GM20000 (cell line): ENCODE measurements around the gene TAF10.

Source experiments
- DNase-seq: peaks from one replicate; pipeline ENCODE4 v3.0.0; 2012; ENCODE audit warnings: low spot score
- CTCF ChIP-seq: IDR thresholded peaks from 2 replicates; pipeline ENCODE4 v1.5.1; 2012; ENCODE audit warnings: mild to moderate bottlenecking, control low read depth; ENCODE audit errors: extremely low read depth, missing control alignments

Gene TAF10

GRCh38 chr11:6616596-6617250 is 4.7 kb upstream of the TAF10 start:
- TF ChIP-seq CTCF = no peak
- no peak for DNase-seq

DNA sequence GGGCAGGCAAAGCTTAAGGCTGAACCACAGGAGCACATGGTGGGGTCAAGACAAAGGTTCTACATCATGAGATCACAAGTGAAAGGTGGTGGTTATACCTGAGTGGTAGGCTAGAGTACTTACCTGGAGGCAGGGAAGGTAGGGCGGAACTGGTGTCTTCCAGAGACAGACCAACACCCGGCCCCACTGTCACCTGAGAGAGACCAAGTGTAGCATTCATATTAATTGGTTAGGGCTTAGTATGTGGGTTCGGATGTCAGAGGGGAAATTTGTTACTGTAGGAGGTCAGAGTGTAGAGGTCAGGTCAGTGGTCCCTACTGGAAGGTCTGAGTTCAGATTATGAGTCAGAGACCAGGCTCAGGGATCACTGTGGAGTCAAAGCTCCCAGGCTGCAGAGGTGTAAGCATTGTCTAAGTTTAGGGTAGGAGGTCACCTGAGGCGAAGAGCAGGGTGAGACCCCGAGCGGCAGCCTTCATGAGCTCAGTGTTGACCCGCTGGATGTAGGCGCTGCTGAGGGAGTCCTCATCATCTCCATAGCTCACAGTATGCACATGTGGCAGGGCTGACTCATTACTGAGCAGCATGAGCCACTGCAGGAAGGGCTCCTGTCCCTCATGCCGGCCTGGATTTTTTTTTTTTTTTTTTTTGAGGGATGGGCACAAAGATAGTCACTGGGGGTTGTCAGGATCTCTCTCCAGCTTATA is 4.0 kb upstream of the TAF10 start:
- no peak for DNase-seq

GRCh38 chr11:6615046-6615445 is 3.0 kb upstream of the TAF10 start:
- DNase-seq = no peak
- no peak for TF ChIP-seq CTCF

More for the DNA sequence above, 4.0 kb upstream of the TAF10 start:
- no peak for TF ChIP-seq CTCF

DNA sequence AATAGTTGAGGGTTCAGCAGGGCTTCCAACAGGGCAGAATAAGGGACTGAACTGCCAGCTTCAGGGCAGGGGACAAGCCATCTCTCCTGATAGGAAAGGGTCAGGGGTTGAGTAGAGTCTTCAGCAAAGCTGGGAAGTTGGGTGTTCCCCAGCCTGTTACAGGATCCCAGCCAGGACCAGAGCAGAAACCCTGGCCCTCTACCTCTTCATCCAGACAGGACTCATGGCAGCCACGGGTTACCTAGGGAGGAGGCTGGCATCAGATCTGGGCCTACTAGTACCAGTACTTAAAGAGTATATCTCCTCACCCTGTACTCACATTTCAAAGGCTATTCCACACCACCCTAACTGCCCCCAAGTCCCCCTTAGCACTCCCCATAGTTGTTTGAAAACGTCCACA is 2.4 kb upstream of the TAF10 start:
- TF ChIP-seq CTCF = no peak

DNA sequence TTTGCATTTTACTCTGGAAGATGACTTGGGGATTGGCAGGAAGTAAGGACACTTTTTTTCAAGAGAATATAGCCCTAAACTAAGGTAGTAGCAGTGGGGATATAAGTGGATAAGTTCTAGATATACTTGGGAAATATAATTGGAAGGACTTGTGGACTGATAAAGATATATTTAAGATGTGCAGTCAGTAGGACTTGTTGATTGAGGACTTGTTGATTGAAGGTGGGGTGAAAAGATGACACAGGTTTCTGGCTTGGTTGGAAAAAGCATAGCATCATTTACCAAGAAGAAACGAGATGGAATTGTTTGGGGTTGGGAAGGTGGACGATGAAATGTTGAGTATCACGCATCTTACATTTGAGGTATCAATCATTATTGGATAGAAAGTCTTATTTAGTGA is 1.5 kb upstream of the TAF10 start:
- DNase-seq = no peak
- TF ChIP-seq CTCF = no peak

More for the DNA sequence above, 2.4 kb upstream of the TAF10 start:
- no peak for DNase-seq

GRCh38 chr11:6611963-6612212 is 128 bp downstream of the TAF10 start:
- no peak for DNase-seq
- no peak for TF ChIP-seq CTCF

DNA sequence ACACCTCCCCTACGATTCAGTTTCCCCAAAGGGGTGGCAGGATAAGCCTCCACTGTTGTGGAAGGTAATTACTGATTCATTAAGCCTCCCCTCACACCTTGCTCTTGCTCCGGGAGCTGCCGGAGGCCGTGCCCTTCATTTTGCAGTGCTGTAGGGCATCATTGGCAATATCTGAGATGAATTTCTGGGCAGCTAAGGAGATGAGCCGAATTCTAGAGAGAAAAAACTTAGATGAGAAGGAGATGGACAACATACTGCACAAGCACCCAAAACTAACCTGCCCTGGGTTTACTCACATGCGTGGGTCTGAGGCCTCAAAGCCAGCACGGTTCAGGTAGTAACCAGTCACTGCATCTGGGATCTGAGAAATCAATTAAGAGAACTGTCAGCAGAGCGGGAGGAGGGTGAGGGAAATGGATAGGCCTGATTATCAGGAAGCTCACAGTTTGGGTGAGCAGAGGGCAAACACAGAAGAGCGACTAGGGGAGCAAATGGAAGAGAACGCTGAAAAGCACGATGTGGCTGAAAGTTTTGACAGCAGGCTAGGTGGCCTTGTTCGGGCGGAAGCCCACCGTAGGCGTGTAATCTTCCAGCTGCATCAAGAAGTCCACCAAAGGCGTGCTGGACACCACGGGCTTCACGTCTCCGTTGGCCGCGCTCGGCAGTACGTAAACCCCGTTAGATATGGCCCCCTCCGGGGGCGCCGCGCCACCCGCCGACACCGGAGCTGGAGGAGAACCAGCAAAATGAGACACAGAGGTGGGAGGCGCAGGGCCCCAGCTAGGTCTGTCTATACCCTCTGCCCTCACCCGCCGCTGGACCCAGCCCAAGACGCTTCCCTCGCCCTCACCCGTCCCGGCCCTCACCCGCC is 689 bp downstream of the TAF10 start:
- TF ChIP-seq CTCF = no peak
- no peak for DNase-seq
